ENCODE results near the gene SCARF2.
"Not testable (repeated sequence)": the region's sequence is repeated elsewhere in the genome, so short reads cannot be mapped to it uniquely, and the experiment has no call there.

Gene SCARF2

DNA sequence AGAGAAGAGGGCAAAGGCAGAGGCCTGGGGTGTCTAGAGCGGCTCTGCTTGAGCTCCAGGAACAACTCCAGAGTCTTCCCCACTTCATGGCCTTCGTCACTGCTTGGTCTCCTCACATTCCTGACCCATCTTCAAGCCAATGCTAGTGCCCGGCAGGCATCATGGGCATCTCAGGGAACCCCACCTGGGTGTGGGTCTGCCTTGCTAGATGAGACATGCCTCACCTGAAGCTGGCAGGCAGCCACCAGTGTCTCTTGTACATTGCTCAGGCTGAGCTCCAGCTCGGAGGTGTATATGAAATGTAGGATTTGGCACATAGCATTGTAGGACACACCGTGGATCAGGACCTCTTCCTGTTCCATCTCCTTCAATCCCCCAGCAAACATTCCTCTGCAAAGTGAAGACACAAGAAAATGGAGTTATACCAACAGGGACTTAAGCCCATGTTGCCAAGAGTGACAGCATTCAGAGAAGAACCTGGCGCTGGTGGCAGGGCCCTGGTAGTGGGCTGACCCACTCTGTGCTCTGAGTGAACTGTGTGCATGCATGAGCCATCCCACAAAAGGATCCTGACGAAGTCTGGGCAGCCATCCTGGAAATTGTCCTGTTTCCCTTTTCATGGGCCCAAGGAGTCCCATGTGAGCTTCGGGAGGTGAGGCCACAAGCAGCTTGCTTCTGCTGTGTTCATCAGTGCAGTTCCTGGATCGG, 33.7 kb upstream of the SCARF2 start:
- Histone ChIP-seq H3K27me3 (ENCODE audit: insufficient read depth, poor library complexity, severe bottlenecking) (no peaks in the 10 kb centered on the region), H3K9me3 (ENCODE audit: severe bottlenecking) (no peaks in the 10 kb centered on the region), H3K4me3 (ENCODE audit: severe bottlenecking) (no peak overlapping the region), H3K4me1 (ENCODE audit: insufficient read depth, poor library complexity, severe bottlenecking) (no peaks in the 10 kb centered on the region), H3K27ac (ENCODE audit: poor library complexity, severe bottlenecking) (no peak overlapping the region), H3K36me3 (ENCODE audit: low read depth) (no peaks in the 10 kb centered on the region)
- DNase-seq (ENCODE audit: low spot score) (no peak), ATAC-seq (ENCODE audit: low read depth) (no peak)
- TF ChIP-seq, protein P1, sequence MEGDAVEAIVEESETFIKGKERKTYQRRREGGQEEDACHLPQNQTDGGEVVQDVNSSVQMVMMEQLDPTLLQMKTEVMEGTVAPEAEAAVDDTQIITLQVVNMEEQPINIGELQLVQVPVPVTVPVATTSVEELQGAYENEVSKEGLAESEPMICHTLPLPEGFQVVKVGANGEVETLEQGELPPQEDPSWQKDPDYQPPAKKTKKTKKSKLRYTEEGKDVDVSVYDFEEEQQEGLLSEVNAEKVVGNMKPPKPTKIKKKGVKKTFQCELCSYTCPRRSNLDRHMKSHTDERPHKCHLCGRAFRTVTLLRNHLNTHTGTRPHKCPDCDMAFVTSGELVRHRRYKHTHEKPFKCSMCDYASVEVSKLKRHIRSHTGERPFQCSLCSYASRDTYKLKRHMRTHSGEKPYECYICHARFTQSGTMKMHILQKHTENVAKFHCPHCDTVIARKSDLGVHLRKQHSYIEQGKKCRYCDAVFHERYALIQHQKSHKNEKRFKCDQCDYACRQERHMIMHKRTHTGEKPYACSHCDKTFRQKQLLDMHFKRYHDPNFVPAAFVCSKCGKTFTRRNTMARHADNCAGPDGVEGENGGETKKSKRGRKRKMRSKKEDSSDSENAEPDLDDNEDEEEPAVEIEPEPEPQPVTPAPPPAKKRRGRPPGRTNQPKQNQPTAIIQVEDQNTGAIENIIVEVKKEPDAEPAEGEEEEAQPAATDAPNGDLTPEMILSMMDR (IDR thresholded peaks at IDR 0.05; ENCODE audit: poor library complexity, severe bottlenecking) = no peak

DNA sequence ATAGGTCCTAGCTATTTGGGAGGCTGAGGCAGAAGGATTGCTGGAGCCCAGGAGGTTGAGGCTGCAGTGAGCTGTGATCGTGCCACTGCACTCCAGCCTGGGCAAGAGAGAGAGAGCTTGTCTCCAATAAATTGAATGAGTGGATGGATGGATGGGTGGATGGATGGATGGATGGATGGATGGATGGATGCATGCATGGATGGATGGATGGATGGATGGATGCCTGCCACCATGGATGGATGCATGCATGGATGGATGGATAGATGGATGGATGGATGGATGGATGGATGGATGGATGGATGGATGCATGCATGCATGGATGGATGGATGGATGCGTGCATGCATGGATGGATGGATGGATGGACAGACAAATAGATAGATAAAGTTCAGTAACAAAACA, 32.9 kb upstream of the SCARF2 start:
- H3K27ac ChIP-seq (ENCODE audit: poor library complexity, severe bottlenecking); H3K4me3 ChIP-seq (ENCODE audit: severe bottlenecking); H3K27me3 ChIP-seq (ENCODE audit: insufficient read depth, poor library complexity, severe bottlenecking); H3K9me3 ChIP-seq (ENCODE audit: severe bottlenecking); H3K36me3 ChIP-seq (ENCODE audit: low read depth); H3K4me1 ChIP-seq (ENCODE audit: insufficient read depth, poor library complexity, severe bottlenecking); DNase-seq (ENCODE audit: low spot score); ATAC-seq (ENCODE audit: low read depth): not testable (repeated sequence)

DNA sequence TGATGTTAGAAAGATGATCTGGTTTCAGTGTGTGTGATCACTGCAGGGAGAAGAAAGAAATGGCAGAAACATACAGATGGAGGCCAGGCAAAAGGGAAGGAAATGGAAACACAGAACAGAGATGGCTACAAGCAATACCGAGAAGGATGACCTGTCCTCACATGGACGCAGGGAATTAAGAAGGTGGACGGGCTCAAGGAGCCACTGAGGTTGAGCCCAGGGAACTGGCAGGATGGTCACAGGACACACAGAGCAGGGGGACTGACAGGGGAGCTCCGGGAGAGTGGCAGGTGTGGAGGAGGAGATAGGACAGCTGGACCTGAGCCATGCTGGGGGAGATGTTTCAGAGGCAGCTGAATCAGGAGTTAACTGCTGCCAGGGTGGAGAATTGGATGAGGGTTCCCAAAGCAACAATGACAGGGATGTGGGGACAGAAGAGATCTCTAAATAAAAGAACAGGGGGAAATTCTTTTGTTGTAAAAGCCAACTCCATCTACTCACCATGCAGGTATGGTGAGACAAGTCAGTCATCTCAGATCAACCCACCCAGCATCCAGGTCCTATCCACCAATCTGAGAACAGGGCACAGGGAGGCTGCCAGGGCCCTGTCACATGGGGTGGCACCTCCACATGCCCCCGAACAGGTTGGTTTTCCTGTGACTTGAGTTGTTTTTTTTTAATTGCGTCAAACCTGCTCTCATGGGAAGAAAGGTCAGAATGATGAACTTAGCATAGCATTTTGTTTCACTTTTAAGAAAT, 31.7 kb upstream of the SCARF2 start:
- H3K27me3 ChIP-seq (ENCODE audit: insufficient read depth, poor library complexity, severe bottlenecking) = no peaks in the 10 kb centered on the region
- H3K27ac ChIP-seq (ENCODE audit: poor library complexity, severe bottlenecking) = no peak overlapping the region
- no peaks in the 10 kb centered on the region for H3K9me3 ChIP-seq (ENCODE audit: severe bottlenecking)
- H3K4me1 ChIP-seq (ENCODE audit: insufficient read depth, poor library complexity, severe bottlenecking) = no peaks in the 10 kb centered on the region
- no peaks in the 10 kb centered on the region for H3K36me3 ChIP-seq (ENCODE audit: low read depth)
- no peak overlapping the region for H3K4me3 ChIP-seq (ENCODE audit: severe bottlenecking)
- ATAC-seq (ENCODE audit: low read depth) = no peak
- DNase-seq (ENCODE audit: low spot score) = no peak
- TF ChIP-seq, protein P1 (IDR thresholded peaks at IDR 0.05; ENCODE audit: poor library complexity, severe bottlenecking) = no peak

DNA sequence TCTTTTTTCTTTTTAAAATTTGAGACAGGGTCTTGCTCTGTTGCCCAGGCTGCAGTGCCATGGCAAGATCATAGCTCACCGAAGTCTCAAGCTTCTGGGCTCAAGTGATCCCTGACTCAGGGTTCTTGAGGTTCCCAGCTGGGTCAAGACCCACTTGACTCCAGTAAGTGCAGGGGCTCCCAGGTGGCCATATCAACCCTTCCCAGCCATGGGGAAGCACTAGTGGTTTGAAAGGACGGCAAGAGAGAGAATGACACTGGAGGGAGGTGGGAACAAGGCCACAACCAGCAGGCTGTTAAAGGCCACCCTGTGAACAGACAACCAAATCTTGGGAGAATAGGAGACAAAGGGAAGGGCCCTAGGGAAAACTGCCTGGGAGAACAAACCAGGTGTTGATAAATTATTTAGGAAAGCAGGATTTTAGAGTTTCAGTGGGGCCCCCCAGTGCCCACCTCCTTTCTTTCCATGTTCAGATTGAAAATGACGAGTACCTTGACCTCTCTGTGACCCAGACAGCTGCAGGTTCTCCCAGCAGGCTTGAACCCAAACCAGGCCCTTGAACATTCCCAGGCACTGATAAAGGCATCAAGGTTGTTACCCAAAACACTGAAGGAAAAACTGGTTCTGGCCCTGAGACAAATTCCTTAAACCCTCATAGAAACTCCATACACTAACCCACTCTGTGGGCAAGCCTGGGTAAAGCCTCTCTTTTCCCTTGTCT, 29.2 kb upstream of the SCARF2 start:
- TF ChIP-seq, protein P1 (IDR thresholded peaks at IDR 0.05; ENCODE audit: poor library complexity, severe bottlenecking) = no peak

DNA sequence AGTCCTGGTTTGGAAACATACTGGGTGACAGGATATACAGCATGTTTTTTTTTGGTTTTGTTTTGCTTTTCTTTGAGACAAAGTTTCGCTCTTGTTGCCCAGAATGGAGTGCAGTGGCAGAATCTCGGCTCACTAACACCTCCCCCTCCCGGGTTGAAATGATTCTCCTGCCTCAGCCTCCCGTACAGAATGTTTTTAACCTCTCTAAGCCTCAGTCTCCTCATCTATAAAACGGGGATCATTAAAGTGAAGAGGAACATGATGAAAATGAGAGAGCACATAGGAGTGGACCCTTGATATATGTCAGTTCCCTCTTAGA, 28.1 kb upstream of the SCARF2 start:
- no peak overlapping the region for H3K27ac ChIP-seq (ENCODE audit: poor library complexity, severe bottlenecking)
- H3K9me3 ChIP-seq (ENCODE audit: severe bottlenecking) = no peaks in the 10 kb centered on the region
- peaks cover 2% of the 10 kb centered on the region for H3K36me3 ChIP-seq (ENCODE audit: low read depth)
- no peak overlapping the region for H3K4me3 ChIP-seq (ENCODE audit: severe bottlenecking)
- H3K27me3 ChIP-seq (ENCODE audit: insufficient read depth, poor library complexity, severe bottlenecking) = no peaks in the 10 kb centered on the region
- TF ChIP-seq, protein P1 (IDR thresholded peaks at IDR 0.05; ENCODE audit: poor library complexity, severe bottlenecking) = no peak
- ATAC-seq (ENCODE audit: low read depth) = no peak
- DNase-seq (ENCODE audit: low spot score) = no peak
- no peaks in the 10 kb centered on the region for H3K4me1 ChIP-seq (ENCODE audit: insufficient read depth, poor library complexity, severe bottlenecking)

More for the DNA sequence above, 29.2 kb upstream of the SCARF2 start:
- Histone ChIP-seq H3K27me3 (ENCODE audit: insufficient read depth, poor library complexity, severe bottlenecking) (no peaks in the 10 kb centered on the region), H3K36me3 (ENCODE audit: low read depth) (no peaks in the 10 kb centered on the region), H3K27ac (ENCODE audit: poor library complexity, severe bottlenecking) (no peak overlapping the region), H3K4me1 (ENCODE audit: insufficient read depth, poor library complexity, severe bottlenecking) (no peaks in the 10 kb centered on the region), H3K9me3 (ENCODE audit: severe bottlenecking) (no peaks in the 10 kb centered on the region), H3K4me3 (ENCODE audit: severe bottlenecking) (no peak overlapping the region)
- DNase-seq (ENCODE audit: low spot score) (no peak), ATAC-seq (ENCODE audit: low read depth) (no peak)
